ENCODE results near the gene PCSK4.

The PCSK4 gene

DNA sequence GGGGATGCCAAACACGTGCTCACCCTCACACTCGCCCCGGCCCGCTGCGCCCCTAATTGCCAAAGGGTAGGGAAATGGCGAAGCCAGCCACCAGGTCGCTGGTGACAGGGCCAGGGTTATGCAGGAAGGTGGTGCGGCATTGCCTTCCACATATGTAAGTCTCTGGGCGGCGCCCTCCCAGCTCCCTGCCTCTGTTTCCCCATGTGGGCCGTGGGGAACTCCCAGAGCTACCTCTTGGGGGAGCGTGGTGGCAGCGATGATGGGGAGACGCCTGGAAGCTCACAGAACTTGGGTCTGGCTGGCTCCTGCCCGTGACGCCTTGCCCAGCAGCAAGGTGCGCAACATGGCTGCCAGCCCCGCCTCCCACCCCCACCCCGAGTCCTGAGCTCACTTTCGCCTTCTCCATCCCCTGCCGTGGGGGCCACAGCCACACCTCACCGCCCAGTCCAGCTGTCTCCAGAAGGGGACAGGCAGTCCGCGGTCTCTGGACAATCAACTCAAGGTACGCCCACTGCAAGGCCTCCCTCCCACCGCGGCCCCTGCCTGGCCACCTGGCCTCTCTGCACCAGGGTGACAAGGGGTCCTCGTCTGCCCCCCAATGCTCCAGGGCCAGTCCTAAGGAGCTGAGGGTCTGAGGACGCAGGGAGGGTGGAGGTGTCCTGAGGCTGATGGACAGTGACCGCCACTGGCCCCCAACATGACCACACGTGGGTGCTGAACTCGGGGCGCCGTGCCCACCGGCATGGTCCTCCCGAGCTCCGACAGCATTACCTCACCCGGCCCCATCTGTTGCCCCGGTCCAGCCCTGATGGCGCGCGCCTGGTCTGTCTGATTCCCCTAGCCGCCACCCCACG, 17.7 kb downstream of the PCSK4 start:
- Histone ChIP-seq H3K79me2 (ENCODE audit: control insufficient read depth, insufficient read depth, low read length) (no peaks in the 10 kb centered on the region), H4K8ac (ENCODE audit: low read depth, low read length) (no peak overlapping the region), H2BK120ac (ENCODE audit: low read depth, low read length) (no peak overlapping the region), H3K56ac (ENCODE audit: low read length) (no peak overlapping the region), H3K18ac (ENCODE audit: low read length) (no peak overlapping the region), H3K79me1 (ENCODE audit: low read length) (peaks cover 3% of the 10 kb centered on the region), H3K4me2 (ENCODE audit: low read length) (no peak overlapping the region), H3K4me1 (ENCODE audit: control insufficient read depth, low read depth, low read length) (peaks cover 3% of the 10 kb centered on the region), H3K27me3 (ENCODE audit: insufficient read depth, low read length, poor library complexity) (peaks cover 26% of the 10 kb centered on the region), H2AK5ac (ENCODE audit: low read length) (no peak overlapping the region), H3K4me3 (ENCODE audit: low read length) (no peak overlapping the region), H2BK15ac (replicated peaks; ENCODE audit: low read depth) (no peak overlapping the region), H3K23ac (ENCODE audit: low read length) (no peak overlapping the region), H3K9ac (ENCODE audit: low read length) (no peak overlapping the region), H3K27ac (ENCODE audit: low read depth, low read length) (no peak overlapping the region), H2BK5ac (ENCODE audit: low read length) (no peak overlapping the region), H3K36me3 (ENCODE audit: control insufficient read depth, insufficient read depth, low read length) (no peaks in the 10 kb centered on the region), H4K5ac (ENCODE audit: low read length) (no peak overlapping the region), H3K4ac (ENCODE audit: low read depth, low read length) (no peak overlapping the region)
- WGBS (ENCODE audit: extremely low coverage, insufficient coverage, low lambda C conversion rate) = no CpG with 5 or more reads among the region's 44 CpGs
- no peak for DNase-seq

DNA sequence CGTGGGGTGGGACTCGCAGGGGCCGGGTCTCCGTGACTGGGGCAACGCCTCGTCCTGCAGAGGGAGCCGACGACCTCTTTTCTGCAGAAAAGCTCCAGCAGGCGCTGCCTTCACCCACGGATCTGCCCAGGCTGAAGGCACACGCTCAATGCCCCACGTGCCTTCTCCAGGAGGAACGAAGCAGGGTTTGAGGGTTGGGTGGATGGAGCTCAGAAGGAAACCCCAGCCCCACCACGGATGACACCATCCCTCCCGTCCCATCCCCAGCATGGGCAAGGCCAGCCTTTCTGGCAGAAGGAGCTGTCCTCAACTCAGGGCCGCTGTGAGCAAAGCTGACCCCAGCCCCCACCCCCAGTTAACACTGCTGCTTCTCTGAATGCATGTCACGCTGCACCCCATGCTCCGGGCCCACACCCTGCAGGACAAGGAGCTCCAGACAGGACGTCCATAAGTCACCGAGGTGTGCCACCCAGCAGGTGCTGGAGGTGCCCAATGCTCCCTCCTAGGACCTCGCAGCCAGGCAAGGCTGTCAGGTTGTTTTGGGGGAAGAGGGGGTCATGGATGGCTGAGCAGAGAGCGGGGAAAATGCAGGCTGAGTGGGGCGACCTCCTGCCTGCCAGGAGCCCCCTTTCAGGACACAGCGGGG, 18.5 kb downstream of the PCSK4 start:
- no peak overlapping the region for H3K9ac ChIP-seq (ENCODE audit: low read length)
- H3K18ac ChIP-seq (ENCODE audit: low read length) = no peak overlapping the region
- no peak overlapping the region for H3K23ac ChIP-seq (ENCODE audit: low read length)
- no peak overlapping the region for H2BK120ac ChIP-seq (ENCODE audit: low read depth, low read length)
- H2BK15ac ChIP-seq (replicated peaks; ENCODE audit: low read depth) = no peak overlapping the region
- H4K8ac ChIP-seq (ENCODE audit: low read depth, low read length) = no peak overlapping the region
- H3K4me1 ChIP-seq (ENCODE audit: control insufficient read depth, low read depth, low read length) = peaks cover 3% of the 10 kb centered on the region
- no peak overlapping the region for H3K4me2 ChIP-seq (ENCODE audit: low read length)
- no peaks in the 10 kb centered on the region for H3K36me3 ChIP-seq (ENCODE audit: control insufficient read depth, insufficient read depth, low read length)
- no peak overlapping the region for H3K4me3 ChIP-seq (ENCODE audit: low read length)
- no peaks in the 10 kb centered on the region for H3K79me2 ChIP-seq (ENCODE audit: control insufficient read depth, insufficient read depth, low read length)
- H2AK5ac ChIP-seq (ENCODE audit: low read length) = no peak overlapping the region
- no peak overlapping the region for H2BK5ac ChIP-seq (ENCODE audit: low read length)
- H3K4ac ChIP-seq (ENCODE audit: low read depth, low read length) = no peak overlapping the region
- H4K5ac ChIP-seq (ENCODE audit: low read length) = no peak overlapping the region
- H3K56ac ChIP-seq (ENCODE audit: low read length) = no peak overlapping the region
- H3K79me1 ChIP-seq (ENCODE audit: low read length) = no peaks in the 10 kb centered on the region
- peaks cover 34% of the 10 kb centered on the region for H3K27me3 ChIP-seq (ENCODE audit: insufficient read depth, low read length, poor library complexity)
- no peak overlapping the region for H3K27ac ChIP-seq (ENCODE audit: low read depth, low read length)
- no CpG with 5 or more reads among the region's 24 CpGs for WGBS (ENCODE audit: extremely low coverage, insufficient coverage, low lambda C conversion rate)
- DNase-seq = no peak

DNA sequence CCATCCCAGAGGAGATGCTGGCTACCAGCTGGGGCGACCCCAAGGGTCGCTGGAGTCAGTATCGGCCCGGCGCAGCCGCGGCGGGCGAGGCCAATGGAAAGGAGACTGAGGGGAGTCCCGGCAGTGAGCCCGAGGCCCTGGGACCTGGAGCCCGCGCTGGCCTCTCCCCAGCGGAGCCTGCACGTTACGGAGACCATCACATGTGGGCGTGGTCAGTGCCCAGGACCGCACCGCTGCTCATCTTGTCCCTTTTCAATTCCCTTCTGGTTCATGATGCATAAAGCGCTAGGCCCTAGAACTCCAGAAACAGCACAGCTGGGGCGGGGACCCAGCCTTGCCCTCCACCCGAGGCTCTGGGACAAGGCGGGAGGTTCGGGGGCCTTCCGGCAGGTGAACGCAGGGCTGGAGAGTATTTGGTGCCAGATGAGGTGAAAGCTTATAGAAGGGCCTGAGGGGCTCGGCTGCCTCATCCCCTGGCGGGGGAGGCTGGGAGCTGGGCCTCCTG, 19.1 kb downstream of the PCSK4 start:
- no peak overlapping the region for H3K27ac ChIP-seq (ENCODE audit: low read depth, low read length)
- H2BK15ac ChIP-seq (replicated peaks; ENCODE audit: low read depth) = no peak overlapping the region
- peak; percentile 66 for DNase-seq
- H3K4me1 ChIP-seq (ENCODE audit: control insufficient read depth, low read depth, low read length) = peaks cover 3% of the 10 kb centered on the region
- no peak overlapping the region for H3K18ac ChIP-seq (ENCODE audit: low read length)
- no peak overlapping the region for H3K23ac ChIP-seq (ENCODE audit: low read length)
- H2AK5ac ChIP-seq (ENCODE audit: low read length) = no peak overlapping the region
- H3K9ac ChIP-seq (ENCODE audit: low read length) = no peak overlapping the region
- H3K79me2 ChIP-seq (ENCODE audit: control insufficient read depth, insufficient read depth, low read length) = no peaks in the 10 kb centered on the region
- H2BK120ac ChIP-seq (ENCODE audit: low read depth, low read length) = no peak overlapping the region
- no peak overlapping the region for H4K8ac ChIP-seq (ENCODE audit: low read depth, low read length)
- no peak overlapping the region for H3K4ac ChIP-seq (ENCODE audit: low read depth, low read length)
- peaks cover 40% of the 10 kb centered on the region for H3K27me3 ChIP-seq (ENCODE audit: insufficient read depth, low read length, poor library complexity)
- H2BK5ac ChIP-seq (ENCODE audit: low read length) = no peak overlapping the region
- WGBS (ENCODE audit: extremely low coverage, insufficient coverage, low lambda C conversion rate) = no CpG with 5 or more reads among the region's 28 CpGs
- H4K5ac ChIP-seq (ENCODE audit: low read length) = no peak overlapping the region
- H3K4me2 ChIP-seq (ENCODE audit: low read length) = peak overlapping the region; percentile 48
- no peak overlapping the region for H3K4me3 ChIP-seq (ENCODE audit: low read length)
- H3K36me3 ChIP-seq (ENCODE audit: control insufficient read depth, insufficient read depth, low read length) = no peaks in the 10 kb centered on the region
- no peaks in the 10 kb centered on the region for H3K79me1 ChIP-seq (ENCODE audit: low read length)
- no peak overlapping the region for H3K56ac ChIP-seq (ENCODE audit: low read length)

DNA sequence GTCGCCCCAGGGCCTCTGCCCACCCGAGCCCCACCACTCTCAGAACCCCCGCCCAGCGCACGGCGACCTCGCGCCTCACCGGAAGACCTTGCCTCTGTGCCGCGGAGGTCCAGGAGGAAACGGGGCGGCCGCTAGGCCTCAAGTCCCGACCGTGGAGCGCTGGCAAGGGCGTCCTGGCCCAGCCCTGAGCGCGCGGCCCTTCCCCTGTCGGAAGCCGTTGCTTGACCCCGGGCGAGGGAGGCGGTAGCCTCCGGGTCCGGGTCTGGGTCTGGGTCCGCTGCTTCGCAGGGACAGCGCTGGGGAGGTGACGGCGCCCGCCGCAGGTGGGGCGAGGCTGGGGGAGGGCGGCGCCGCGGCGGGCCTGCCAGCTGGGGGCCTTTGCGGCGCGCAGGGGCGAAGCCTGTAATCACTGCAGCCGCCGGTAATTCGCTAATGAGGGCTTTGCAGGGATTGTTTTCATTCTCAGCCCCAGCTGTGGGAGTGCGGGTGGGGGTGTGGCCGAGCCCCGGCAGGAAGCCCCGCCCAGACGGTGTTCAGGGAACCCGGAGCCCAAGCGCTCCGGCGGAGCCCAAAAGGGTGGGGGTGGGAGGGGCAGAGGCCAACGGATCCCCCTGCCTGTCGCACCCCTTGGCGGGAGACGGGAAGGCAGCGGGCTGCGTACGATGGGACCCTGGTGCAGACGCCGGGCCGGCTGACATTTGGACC, 19.7 kb downstream of the PCSK4 start:
- no peak overlapping the region for H3K4ac ChIP-seq (ENCODE audit: low read depth, low read length)
- no peak overlapping the region for H4K5ac ChIP-seq (ENCODE audit: low read length)
- peak overlapping the region; percentile 27 for H3K9ac ChIP-seq (ENCODE audit: low read length)
- no CpG with 5 or more reads among the region's 67 CpGs for WGBS (ENCODE audit: extremely low coverage, insufficient coverage, low lambda C conversion rate)
- H3K56ac ChIP-seq (ENCODE audit: low read length) = peak overlapping the region; percentile 49
- no peak overlapping the region for H3K4me3 ChIP-seq (ENCODE audit: low read length)
- peak; percentile 71 for DNase-seq
- peaks cover 3% of the 10 kb centered on the region for H3K4me1 ChIP-seq (ENCODE audit: control insufficient read depth, low read depth, low read length)
- H3K36me3 ChIP-seq (ENCODE audit: control insufficient read depth, insufficient read depth, low read length) = no peaks in the 10 kb centered on the region
- no peak overlapping the region for H3K18ac ChIP-seq (ENCODE audit: low read length)
- no peak overlapping the region for H2BK5ac ChIP-seq (ENCODE audit: low read length)
- no peaks in the 10 kb centered on the region for H3K79me2 ChIP-seq (ENCODE audit: control insufficient read depth, insufficient read depth, low read length)
- no peak overlapping the region for H2BK15ac ChIP-seq (replicated peaks; ENCODE audit: low read depth)
- no peak overlapping the region for H3K23ac ChIP-seq (ENCODE audit: low read length)
- H3K27me3 ChIP-seq (ENCODE audit: insufficient read depth, low read length, poor library complexity) = peaks cover 42% of the 10 kb centered on the region
- no peak overlapping the region for H2BK120ac ChIP-seq (ENCODE audit: low read depth, low read length)
- H3K27ac ChIP-seq (ENCODE audit: low read depth, low read length) = no peak overlapping the region
- no peak overlapping the region for H4K8ac ChIP-seq (ENCODE audit: low read depth, low read length)
- no peaks in the 10 kb centered on the region for H3K79me1 ChIP-seq (ENCODE audit: low read length)
- no peak overlapping the region for H2AK5ac ChIP-seq (ENCODE audit: low read length)
- peak overlapping the region; percentile 48 for H3K4me2 ChIP-seq (ENCODE audit: low read length)

DNA sequence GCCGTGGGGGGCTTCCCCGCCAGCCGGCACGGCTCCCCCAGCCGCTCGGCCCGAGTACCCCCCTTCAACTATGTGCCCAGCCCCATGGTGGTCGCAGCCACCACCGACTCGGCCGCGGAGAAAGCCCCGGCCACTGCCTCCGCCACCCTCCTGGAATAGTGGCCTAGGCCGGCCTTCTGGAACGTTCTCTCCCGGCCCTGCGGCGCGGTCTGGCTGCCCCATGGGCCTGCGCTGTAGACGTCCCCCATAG, 20.2 kb downstream of the PCSK4 start:
- WGBS (ENCODE audit: extremely low coverage, insufficient coverage, low lambda C conversion rate) = no CpG with 5 or more reads among the region's 22 CpGs
- Histone ChIP-seq H4K5ac (ENCODE audit: low read length) (no peak overlapping the region), H3K4me2 (ENCODE audit: low read length) (no peak overlapping the region), H3K27me3 (ENCODE audit: insufficient read depth, low read length, poor library complexity) (peaks cover 42% of the 10 kb centered on the region), H3K27ac (ENCODE audit: low read depth, low read length) (no peak overlapping the region), H3K79me1 (ENCODE audit: low read length) (no peaks in the 10 kb centered on the region), H3K4ac (ENCODE audit: low read depth, low read length) (no peak overlapping the region), H3K4me1 (ENCODE audit: control insufficient read depth, low read depth, low read length) (peaks cover 3% of the 10 kb centered on the region), H2AK5ac (ENCODE audit: low read length) (no peak overlapping the region), H3K79me2 (ENCODE audit: control insufficient read depth, insufficient read depth, low read length) (no peaks in the 10 kb centered on the region), H3K18ac (ENCODE audit: low read length) (no peak overlapping the region), H3K56ac (ENCODE audit: low read length) (peak overlapping the region; percentile 49), H2BK5ac (ENCODE audit: low read length) (no peak overlapping the region), H3K23ac (ENCODE audit: low read length) (no peak overlapping the region), H3K9ac (ENCODE audit: low read length) (peak overlapping the region; percentile 27), H3K4me3 (ENCODE audit: low read length) (no peak overlapping the region), H2BK15ac (replicated peaks; ENCODE audit: low read depth) (no peak overlapping the region), H3K36me3 (ENCODE audit: control insufficient read depth, insufficient read depth, low read length) (no peaks in the 10 kb centered on the region), H2BK120ac (ENCODE audit: low read depth, low read length) (no peak overlapping the region), H4K8ac (ENCODE audit: low read depth, low read length) (no peak overlapping the region)
- DNase-seq = no peak

All from mesendoderm (in vitro differentiated cells).